ENCODE results near the gene GRAMD2A. TPM values are rescaled to one million over a fixed set of nuclear protein-coding genes. Genes with fewer than 3 reads are reported as not detected.
A peak's percentile ranks its signal among the peaks of the same experiment; 100 is the strongest.

Gene GRAMD2A
- total and polyA plus RNA-seq, 10 of the 15 experiments (the other 5 are each of a cell fraction or from before 2014, with no cell fraction given): 0.02 to 0.35 TPM; not detected in 8

GRCh38 chr15:72155635-72156616 lies 41.7 kb downstream of the GRAMD2A start (continued):
- no peak for TF ChIP-seq CBX3 (IDR thresholded peaks at IDR 0.05; ENCODE audit: borderline replicate concordance, low read depth)
- TF ChIP-seq SMAD5 (IDR thresholded peaks at IDR 0.05; ENCODE audit: low read depth): no peak
- TF ChIP-seq NR2C1 (IDR thresholded peaks at IDR 0.05): no peak
- TF ChIP-seq POLR2A (IDR thresholded peaks at IDR 0.05; ENCODE audit: low read depth, low read length): no peak
- no peak for TF ChIP-seq MYB (IDR thresholded peaks at IDR 0.05; ENCODE audit: borderline replicate concordance, low read depth, low read length)
- no peak for TF ChIP-seq EP300 (IDR thresholded peaks at IDR 0.05; ENCODE audit: borderline replicate concordance in 1 of 2, control insufficient read depth in 1 of 2, low read depth in 2 of 2, low read length in 2 of 2)
- TF ChIP-seq, protein P1, sequence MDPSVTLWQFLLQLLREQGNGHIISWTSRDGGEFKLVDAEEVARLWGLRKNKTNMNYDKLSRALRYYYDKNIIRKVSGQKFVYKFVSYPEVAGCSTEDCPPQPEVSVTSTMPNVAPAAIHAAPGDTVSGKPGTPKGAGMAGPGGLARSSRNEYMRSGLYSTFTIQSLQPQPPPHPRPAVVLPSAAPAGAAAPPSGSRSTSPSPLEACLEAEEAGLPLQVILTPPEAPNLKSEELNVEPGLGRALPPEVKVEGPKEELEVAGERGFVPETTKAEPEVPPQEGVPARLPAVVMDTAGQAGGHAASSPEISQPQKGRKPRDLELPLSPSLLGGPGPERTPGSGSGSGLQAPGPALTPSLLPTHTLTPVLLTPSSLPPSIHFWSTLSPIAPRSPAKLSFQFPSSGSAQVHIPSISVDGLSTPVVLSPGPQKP (IDR thresholded peaks at IDR 0.05; ENCODE audit: low read depth, low read length): no peak
- no peak for TF ChIP-seq YBX1 (IDR thresholded peaks at IDR 0.05)
- TF ChIP-seq, protein P2, sequence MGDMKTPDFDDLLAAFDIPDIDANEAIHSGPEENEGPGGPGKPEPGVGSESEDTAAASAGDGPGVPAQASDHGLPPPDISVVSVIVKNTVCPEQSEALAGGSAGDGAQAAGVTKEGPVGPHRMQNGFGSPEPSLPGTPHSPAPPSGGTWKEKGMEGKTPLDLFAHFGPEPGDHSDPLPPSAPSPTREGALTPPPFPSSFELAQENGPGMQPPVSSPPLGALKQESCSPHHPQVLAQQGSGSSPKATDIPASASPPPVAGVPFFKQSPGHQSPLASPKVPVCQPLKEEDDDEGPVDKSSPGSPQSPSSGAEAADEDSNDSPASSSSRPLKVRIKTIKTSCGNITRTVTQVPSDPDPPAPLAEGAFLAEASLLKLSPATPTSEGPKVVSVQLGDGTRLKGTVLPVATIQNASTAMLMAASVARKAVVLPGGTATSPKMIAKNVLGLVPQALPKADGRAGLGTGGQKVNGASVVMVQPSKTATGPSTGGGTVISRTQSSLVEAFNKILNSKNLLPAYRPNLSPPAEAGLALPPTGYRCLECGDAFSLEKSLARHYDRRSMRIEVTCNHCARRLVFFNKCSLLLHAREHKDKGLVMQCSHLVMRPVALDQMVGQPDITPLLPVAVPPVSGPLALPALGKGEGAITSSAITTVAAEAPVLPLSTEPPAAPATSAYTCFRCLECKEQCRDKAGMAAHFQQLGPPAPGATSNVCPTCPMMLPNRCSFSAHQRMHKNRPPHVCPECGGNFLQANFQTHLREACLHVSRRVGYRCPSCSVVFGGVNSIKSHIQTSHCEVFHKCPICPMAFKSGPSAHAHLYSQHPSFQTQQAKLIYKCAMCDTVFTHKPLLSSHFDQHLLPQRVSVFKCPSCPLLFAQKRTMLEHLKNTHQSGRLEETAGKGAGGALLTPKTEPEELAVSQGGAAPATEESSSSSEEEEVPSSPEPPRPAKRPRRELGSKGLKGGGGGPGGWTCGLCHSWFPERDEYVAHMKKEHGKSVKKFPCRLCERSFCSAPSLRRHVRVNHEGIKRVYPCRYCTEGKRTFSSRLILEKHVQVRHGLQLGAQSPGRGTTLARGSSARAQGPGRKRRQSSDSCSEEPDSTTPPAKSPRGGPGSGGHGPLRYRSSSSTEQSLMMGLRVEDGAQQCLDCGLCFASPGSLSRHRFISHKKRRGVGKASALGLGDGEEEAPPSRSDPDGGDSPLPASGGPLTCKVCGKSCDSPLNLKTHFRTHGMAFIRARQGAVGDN (IDR thresholded peaks at IDR 0.05): no peak
- no peak for TF ChIP-seq TCF3 (IDR thresholded peaks at IDR 0.05; ENCODE audit: borderline replicate concordance, insufficient read depth, low read depth, low read length)
- no peak for TF ChIP-seq PML (IDR thresholded peaks at IDR 0.05; ENCODE audit: low read length)
- no peak for TF ChIP-seq BHLHE40 (IDR thresholded peaks at IDR 0.05; ENCODE audit: borderline replicate concordance in 1 of 2, low read depth in 2 of 2, low read length in 1 of 2)
- TF ChIP-seq CREM (IDR thresholded peaks at IDR 0.05; ENCODE audit: low read depth): no peak
- TF ChIP-seq ZNF207 (IDR thresholded peaks at IDR 0.05; ENCODE audit: borderline replicate concordance): no peak
- TF ChIP-seq SIN3A (IDR thresholded peaks at IDR 0.05; ENCODE audit: low read depth, low read length): no peak
- no peak for TF ChIP-seq CBX5 (IDR thresholded peaks at IDR 0.05; ENCODE audit: low read depth)
- no peak for TF ChIP-seq TCF12 (IDR thresholded peaks at IDR 0.05; ENCODE audit: low read depth, low read length)
- TF ChIP-seq RFX5 (IDR thresholded peaks at IDR 0.05; ENCODE audit: low read depth, low read length): no peak
- no peak for TF ChIP-seq TCF7 (IDR thresholded peaks at IDR 0.05; ENCODE audit: borderline replicate concordance)
- TF ChIP-seq, protein P3, sequence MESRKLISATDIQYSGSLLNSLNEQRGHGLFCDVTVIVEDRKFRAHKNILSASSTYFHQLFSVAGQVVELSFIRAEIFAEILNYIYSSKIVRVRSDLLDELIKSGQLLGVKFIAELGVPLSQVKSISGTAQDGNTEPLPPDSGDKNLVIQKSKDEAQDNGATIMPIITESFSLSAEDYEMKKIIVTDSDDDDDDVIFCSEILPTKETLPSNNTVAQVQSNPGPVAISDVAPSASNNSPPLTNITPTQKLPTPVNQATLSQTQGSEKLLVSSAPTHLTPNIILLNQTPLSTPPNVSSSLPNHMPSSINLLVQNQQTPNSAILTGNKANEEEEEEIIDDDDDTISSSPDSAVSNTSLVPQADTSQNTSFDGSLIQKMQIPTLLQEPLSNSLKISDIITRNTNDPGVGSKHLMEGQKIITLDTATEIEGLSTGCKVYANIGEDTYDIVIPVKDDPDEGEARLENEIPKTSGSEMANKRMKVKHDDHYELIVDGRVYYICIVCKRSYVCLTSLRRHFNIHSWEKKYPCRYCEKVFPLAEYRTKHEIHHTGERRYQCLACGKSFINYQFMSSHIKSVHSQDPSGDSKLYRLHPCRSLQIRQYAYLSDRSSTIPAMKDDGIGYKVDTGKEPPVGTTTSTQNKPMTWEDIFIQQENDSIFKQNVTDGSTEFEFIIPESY (IDR thresholded peaks at IDR 0.05): no peak
- peak; percentile 55; the same call in 1 of the 2 replicates for TF ChIP-seq RB1 (IDR thresholded peaks at IDR 0.05; ENCODE audit: borderline replicate concordance)
- TF ChIP-seq IKZF2 (IDR thresholded peaks at IDR 0.05): no peak
- TF ChIP-seq TBL1XR1 (IDR thresholded peaks at IDR 0.05; ENCODE audit: low read depth, low read length): no peak
- TF ChIP-seq, protein P4, sequence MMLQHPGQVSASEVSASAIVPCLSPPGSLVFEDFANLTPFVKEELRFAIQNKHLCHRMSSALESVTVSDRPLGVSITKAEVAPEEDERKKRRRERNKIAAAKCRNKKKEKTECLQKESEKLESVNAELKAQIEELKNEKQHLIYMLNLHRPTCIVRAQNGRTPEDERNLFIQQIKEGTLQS (IDR thresholded peaks at IDR 0.05; ENCODE audit: borderline replicate concordance, extremely low read depth, low read depth, low read length): no peak
